SH-SY5Y (cell line): Measurements from ENCODE around the gene ARHGEF28.

ENCODE experiments used
- GATA2 ChIP-seq: IDR thresholded peaks from 2 replicates; pipeline ENCODE4 v1.6.1; 2011; ENCODE audit warnings: mild to moderate bottlenecking, low read depth, low read length
- GATA3 ChIP-seq: IDR thresholded peaks from 2 replicates; pipeline ENCODE4 v1.6.1; 2011; ENCODE audit warnings: low read depth, mild to moderate bottlenecking, low read length, moderate library complexity

DNA sequence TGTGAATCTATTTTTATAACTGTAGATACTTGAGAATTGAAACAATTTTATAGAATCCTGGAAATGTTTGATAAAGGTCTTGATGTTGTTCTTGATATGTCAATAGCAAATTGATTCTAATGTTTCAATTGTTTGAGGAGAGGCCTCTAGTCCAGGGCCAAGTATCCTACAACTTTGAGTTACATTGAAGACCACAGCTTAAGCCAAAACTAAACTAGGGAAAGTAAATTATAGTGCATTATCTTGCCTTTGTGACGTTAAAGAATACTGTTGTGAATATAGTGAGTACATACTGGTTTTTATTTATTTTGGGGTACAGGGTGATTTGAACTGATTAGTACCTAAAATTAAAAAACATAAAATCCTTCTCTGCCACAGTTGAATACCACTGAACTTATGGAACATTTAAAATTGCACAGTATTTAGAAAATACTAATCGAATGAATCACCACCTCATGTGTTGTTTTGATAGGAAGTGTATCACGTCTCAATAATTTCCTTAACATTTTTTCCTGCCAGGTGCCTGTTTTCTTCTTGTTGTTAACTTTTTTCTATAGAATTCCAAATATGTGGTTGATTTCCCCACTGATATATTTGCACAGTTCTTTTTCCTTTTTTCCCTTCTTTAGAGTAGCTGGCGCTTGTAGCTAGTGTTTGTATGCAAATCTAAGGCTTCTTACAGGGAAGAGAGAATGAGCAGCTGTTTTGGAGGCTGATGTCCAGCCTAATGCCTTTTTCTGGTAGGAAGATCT, 12.5 kb downstream of the ARHGEF28 start:
- TF ChIP-seq GATA3 = no peak
- TF ChIP-seq GATA2 = no peak
